ENCODE measurements around the gene CALCB. TPM values are rescaled to one million over a fixed set of nuclear protein-coding genes. Genes with fewer than 3 reads are reported as not detected.
"Not testable (repeated sequence)": the region's sequence is repeated elsewhere in the genome, so short reads cannot be mapped to it uniquely, and the experiment has no call there.

CALCB gene
- total RNA-seq, 1 donor from 2014 or later = 0.53 TPM

GRCh38 chr11:15053191-15053685 is 20.2 kb upstream of the CALCB start:
- Histone ChIP-seq H3K4me3 (ENCODE audit: low read depth, low read length) (no peak overlapping the region), H3K27me3 (ENCODE audit: control insufficient read depth, insufficient read depth, low read length) (no peaks in the 10 kb centered on the region), H3K36me3 (ENCODE audit: control insufficient read depth, insufficient read depth, low read length) (no peaks in the 10 kb centered on the region)
- TF ChIP-seq CTCF (IDR thresholded peaks at IDR 0.05; ENCODE audit: insufficient read depth, low read length, severe bottlenecking) = no peak
- peak; percentile 99 for FAIRE-seq
- DNase-seq (ENCODE audit: low read depth) = peak; percentile 92

- Histone ChIP-seq H3K27me3 (ENCODE audit: control insufficient read depth, insufficient read depth, low read length) (no peaks in the 10 kb centered on the region), H3K36me3 (ENCODE audit: control insufficient read depth, insufficient read depth, low read length) (no peaks in the 10 kb centered on the region), H3K4me3 (ENCODE audit: low read depth, low read length) (no peak overlapping the region)
- FAIRE-seq (no peak), DNase-seq (ENCODE audit: low read depth) (peak; percentile 63)
- TF ChIP-seq CTCF (IDR thresholded peaks at IDR 0.05; ENCODE audit: insufficient read depth, low read length, severe bottlenecking) = no peak
Measured at GRCh38 chr11:15055620-15056356, 17.6 kb upstream of the CALCB start.

DNA sequence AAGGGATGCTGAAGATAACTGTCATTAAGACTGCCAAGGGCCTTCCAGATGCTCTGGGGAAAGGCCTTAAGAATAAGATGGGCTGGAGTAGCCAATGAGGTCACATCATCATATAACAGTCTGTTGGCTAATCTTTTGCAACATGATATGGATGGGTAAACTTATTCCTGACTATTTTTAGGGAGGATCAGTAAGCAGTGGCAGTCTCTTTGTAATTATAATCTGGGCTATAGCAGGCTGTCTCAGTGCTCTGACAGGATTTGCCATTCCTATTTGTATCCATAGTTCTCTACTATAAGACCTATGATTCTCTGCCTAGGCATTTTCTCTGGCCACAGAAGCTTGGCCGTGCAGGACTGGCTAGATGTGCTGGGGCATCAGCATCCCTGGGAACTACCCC is 16.1 kb upstream of the CALCB start:
- Histone ChIP-seq H3K27me3 (ENCODE audit: control insufficient read depth, insufficient read depth, low read length) (no peaks in the 10 kb centered on the region), H3K4me3 (ENCODE audit: low read depth, low read length) (no peak overlapping the region), H3K36me3 (ENCODE audit: control insufficient read depth, insufficient read depth, low read length) (no peaks in the 10 kb centered on the region)
- TF ChIP-seq CTCF (IDR thresholded peaks at IDR 0.05; ENCODE audit: insufficient read depth, low read length, severe bottlenecking) = no peak
- FAIRE-seq (no peak), DNase-seq (ENCODE audit: low read depth) (no peak)

- DNase-seq (ENCODE audit: low read depth) (peak; percentile 13), FAIRE-seq (no peak)
- no peaks in the 10 kb centered on the region for H3K27me3 ChIP-seq (ENCODE audit: control insufficient read depth, insufficient read depth, low read length)
- TF ChIP-seq CTCF (IDR thresholded peaks at IDR 0.05; ENCODE audit: insufficient read depth, low read length, severe bottlenecking) = no peak
- no peak overlapping the region for H3K4me3 ChIP-seq (ENCODE audit: low read depth, low read length)
- no peaks in the 10 kb centered on the region for H3K36me3 ChIP-seq (ENCODE audit: control insufficient read depth, insufficient read depth, low read length)
Measured at GRCh38 chr11:15059132-15059915, 14.1 kb upstream of the CALCB start.

DNA sequence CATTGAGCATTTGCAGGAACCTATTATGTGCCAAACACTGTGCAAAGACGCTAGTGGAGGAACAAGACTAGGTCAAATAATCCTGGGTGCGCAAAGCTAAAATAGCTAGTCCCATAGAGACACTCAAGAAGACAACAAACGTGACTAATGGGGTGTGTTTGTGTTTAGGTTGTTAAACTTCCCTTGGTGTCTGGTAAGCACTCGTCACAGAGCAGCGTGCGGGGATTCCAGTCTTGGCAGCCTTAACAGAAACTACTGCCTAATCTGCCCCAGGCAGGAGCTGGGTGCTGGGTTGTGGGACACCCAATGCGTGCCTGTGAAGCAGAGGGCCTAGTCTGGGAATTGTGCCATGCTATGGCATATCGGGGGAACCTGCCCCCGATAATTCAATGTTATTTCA is 10.8 kb upstream of the CALCB start:
- no peak for TF ChIP-seq CTCF (IDR thresholded peaks at IDR 0.05; ENCODE audit: insufficient read depth, low read length, severe bottlenecking)
- no peak overlapping the region for H3K4me3 ChIP-seq (ENCODE audit: low read depth, low read length)
- FAIRE-seq (no peak), DNase-seq (ENCODE audit: low read depth) (no peak)
- no peaks in the 10 kb centered on the region for H3K27me3 ChIP-seq (ENCODE audit: control insufficient read depth, insufficient read depth, low read length)
- H3K36me3 ChIP-seq (ENCODE audit: control insufficient read depth, insufficient read depth, low read length) = no peaks in the 10 kb centered on the region

DNA sequence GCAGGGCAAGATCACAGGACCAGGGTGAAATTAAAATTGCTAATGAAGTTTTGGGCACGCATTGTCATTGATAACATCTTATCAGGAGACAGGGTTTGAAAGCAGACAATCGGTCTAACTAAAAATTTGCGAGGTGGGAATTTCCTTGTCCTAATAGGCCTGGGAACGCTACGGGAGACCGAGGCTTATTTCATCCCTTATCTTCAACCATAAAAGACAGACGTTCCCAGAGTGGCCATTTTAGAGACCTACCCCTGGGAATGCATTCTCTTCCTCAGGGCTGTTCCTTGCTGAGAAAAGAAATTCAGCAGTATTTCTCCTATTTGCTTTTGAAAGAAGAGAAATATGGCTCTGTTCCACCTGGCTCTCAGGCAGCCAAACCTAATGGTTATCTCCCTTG is 3.6 kb upstream of the CALCB start:
- H3K27me3 ChIP-seq (ENCODE audit: control insufficient read depth, insufficient read depth, low read length); H3K36me3 ChIP-seq (ENCODE audit: control insufficient read depth, insufficient read depth, low read length); DNase-seq (ENCODE audit: low read depth); H3K4me3 ChIP-seq (ENCODE audit: low read depth, low read length); FAIRE-seq: not testable (repeated sequence)
